ENCODE data around the gene GMDS.

DNA sequence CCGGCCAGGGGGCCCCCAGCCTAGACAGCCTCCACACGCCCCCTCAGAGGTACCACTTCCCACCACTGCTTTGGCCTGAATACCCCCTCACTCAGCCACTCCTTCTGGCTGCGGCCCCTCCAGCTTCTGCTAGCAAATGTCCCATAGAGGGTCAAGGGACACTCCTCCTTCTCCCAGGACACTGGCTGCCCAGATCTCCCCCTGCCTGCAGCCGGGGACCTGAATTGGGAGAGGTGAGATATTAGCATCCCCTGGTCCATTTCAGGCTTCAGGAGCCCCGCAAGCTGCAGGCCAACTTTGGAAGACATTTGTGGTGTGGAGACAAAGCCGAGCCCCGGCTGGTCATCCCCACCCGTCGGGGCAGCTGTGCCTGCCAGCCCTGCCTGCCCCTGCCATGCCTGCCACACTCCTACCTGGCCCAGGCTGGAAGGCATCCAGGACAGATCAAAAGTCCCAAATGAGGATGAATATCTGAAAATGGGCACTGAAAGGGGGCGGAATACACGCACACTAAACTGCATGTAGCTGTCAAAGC is 668.2 kb downstream of the GMDS start:
- TF ChIP-seq EZH2 (IDR thresholded peaks at IDR 0.05; ENCODE audit: insufficient read depth, poor library complexity, severe bottlenecking) (no peak), EZH2phosphoT487 (IDR thresholded peaks at IDR 0.05; ENCODE audit: insufficient read depth, low read depth) (no peak)
